PC-9 (cell line): ENCODE measurements around the gene ZNF692. TPM values are rescaled to one million over a fixed set of nuclear protein-coding genes. Genes with fewer than 3 reads are reported as not detected.
A peak's percentile ranks its signal among the peaks of the same experiment; 100 is the strongest.
"Not testable (repeated sequence)": the region's sequence is repeated elsewhere in the genome, so short reads cannot be mapped to it uniquely, and the experiment has no call there.

Experiments
- BruUV-seq: library from RNA; stranded (reverse); fragments of 400-500 nt; replicated peaks from 2 replicates; lab custom pipeline; 2021; lab: Mats Ljungman, UMichigan
- CTCF ChIA-PET: fragments of 300-600 bp; sonication (Branson Sonifier 250); formaldehyde crosslinking; loops from one replicate; lab custom pipeline; 2022; ENCODE audit warnings: antibody characterized with exemption; lab: Charles Lee
- POLR2A ChIA-PET: fragments of 300-600 bp; sonication (Branson Sonifier 250); formaldehyde crosslinking; loops from one replicate; lab custom pipeline; 2022; ENCODE audit warnings: antibody characterized with exemption; ENCODE audit not compliant: unreplicated experiment; lab: Charles Lee
- DNase-seq, 2 experiments: peaks; one replicate each; pipeline versions ENCODE4 v3.0.0 to v3.0.0-alpha.2; 2015 to 2022; ENCODE audit warnings: mixed read lengths in 1 of 2
- H2AFZ ChIP-seq: fragments of 200-600 bp; sonication (generic); 2 replicates; pipeline ENCODE4 v1.8.1; 2017; ENCODE audit warnings: antibody characterized with exemption
- H3F3A ChIP-seq: fragments of 200-600 bp; sonication (generic); 2 replicates; pipeline ENCODE4 v1.8.1; 2017; ENCODE audit warnings: antibody characterized with exemption, mild to moderate bottlenecking, low read depth; ENCODE audit not compliant: insufficient read depth
- H3K27ac ChIP-seq: fragments of 200-600 bp; sonication (generic); 2 replicates; pipeline ENCODE4 v1.6.1; 2016; ENCODE audit warnings: mixed run types
- H3K27me3 ChIP-seq: fragments of 200-600 bp; sonication (generic); 2 replicates; pipeline ENCODE4 v1.6.1; 2016; ENCODE audit warnings: low read depth, mixed run types; ENCODE audit not compliant: insufficient read depth
- H3K36me3 ChIP-seq: fragments of 200-600 bp; sonication (generic); 2 replicates; pipeline ENCODE4 v1.6.1; 2016; ENCODE audit warnings: low read depth, mixed run types
- H3K4me1 ChIP-seq: fragments of 200-600 bp; sonication (generic); replicated peaks from 2 replicates; pipeline ENCODE4 v1.6.1; 2016; ENCODE audit warnings: mixed run types; ENCODE audit not compliant: insufficient read depth
- H3K4me2 ChIP-seq: fragments of 200-600 bp; sonication (generic); 2 replicates; pipeline ENCODE4 v1.6.1; 2017; ENCODE audit warnings: mixed run types
- H3K4me3 ChIP-seq: fragments of 200-600 bp; sonication (generic); 2 replicates; pipeline ENCODE4 v1.6.1; 2016; ENCODE audit warnings: mixed run types
- H3K79me2 ChIP-seq: fragments of 200-600 bp; sonication (generic); 2 replicates; pipeline ENCODE4 v1.6.1; 2017; ENCODE audit warnings: low read depth, mixed run types
- H3K9me2 ChIP-seq: fragments of 200-600 bp; sonication (generic); 2 replicates; pipeline ENCODE4 v1.8.1; 2017; ENCODE audit warnings: mild to moderate bottlenecking; ENCODE audit not compliant: insufficient read depth
- H3K9me3 ChIP-seq: fragments of 200-600 bp; sonication (generic); 2 replicates; pipeline ENCODE4 v1.8.1; 2016; ENCODE audit warnings: low read depth; ENCODE audit not compliant: insufficient read depth
- H4K20me1 ChIP-seq: fragments of 200-600 bp; sonication (generic); 2 replicates; pipeline ENCODE4 v1.8.1; 2017; ENCODE audit not compliant: insufficient read depth
- CTCF ChIP-seq: fragments of 200-600 bp; sonication (generic); conservative IDR thresholded peaks from 2 replicates; pipeline ENCODE4 v1.6.1; 2017; ENCODE audit warnings: mixed run types, antibody characterized with exemption, mild to moderate bottlenecking, moderate library complexity
- EZH2 ChIP-seq: fragments of 200-600 bp; sonication (generic); IDR thresholded peaks from 2 replicates; pipeline ENCODE4 v1.8.0; 2017; ENCODE audit warnings: antibody characterized with exemption, low read depth
- intact Hi-C: fragments of 100-400 bp; cut with micrococcal nuclease; formaldehyde crosslinking; loops from one replicate; pipeline ENCODE4 v1.10.0; 2022; ENCODE audit not compliant: unreplicated experiment
- total RNA-seq: library from RNA; stranded (reverse); gene quantifications from 2 replicates; pipeline ENCODE4 v1.2.3, GENCODE V29; 2021

ZNF692 gene
- total RNA-seq, 1 experiment from 2014 or later, result 46.6 TPM

DNA sequence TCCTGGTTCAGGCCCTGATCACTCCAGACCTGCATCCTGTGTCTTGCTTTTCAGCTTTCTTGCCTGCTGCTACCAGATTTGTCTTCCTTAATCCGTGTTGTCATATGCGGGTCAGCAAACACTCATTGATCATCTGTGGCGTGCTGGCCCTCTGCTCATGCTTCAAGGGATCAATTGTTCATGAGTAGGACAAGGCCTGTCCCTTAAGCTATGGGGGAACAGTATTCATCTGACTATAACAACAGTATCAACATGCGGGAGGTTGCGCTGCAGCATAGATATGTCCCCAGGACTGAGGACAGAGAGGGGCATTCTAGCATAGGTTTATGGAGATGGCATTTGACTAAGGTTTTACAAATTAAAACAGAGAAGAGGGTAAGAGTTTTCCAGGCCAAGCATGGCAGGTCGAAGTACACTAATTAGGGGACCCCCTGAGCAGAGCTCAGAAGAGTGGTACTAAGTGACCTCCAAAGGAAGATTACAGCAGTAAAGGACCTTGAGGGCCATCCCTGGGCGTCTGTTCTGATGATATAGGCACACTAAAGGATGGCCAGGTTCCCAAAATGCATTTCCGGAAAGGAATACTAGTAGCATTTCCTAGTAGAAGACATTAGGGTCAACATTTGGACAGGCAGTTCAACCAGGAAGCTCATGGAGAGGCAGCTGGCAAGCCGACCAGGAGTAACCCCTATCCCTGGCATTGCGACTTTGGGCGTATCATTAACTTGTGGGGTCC is 21.7 kb downstream of the ZNF692 start:
- POLR2A ChIA-PET, result interaction anchor here (0.5 to 1.7 kb wide), 5 partner anchors 9 to 22 kb away, joined by 3 to 53 read pairs (median 14); partner anchors contain the start of genes SH3BP5L and ZNF692
- Histone ChIP-seq H3K27ac (0 out of 2 replicates have a peak overlapping the region, but pooled peaks have one; percentile 23), H3F3A (peaks cover 3% of the 10 kb centered on the region; the same call in 1 of the 2 replicates), H3K9me3 (no peaks in the 10 kb centered on the region), H3K27me3 (no peaks in the 10 kb centered on the region), H4K20me1 (no peaks in the 10 kb centered on the region), H3K4me1 (peaks cover 11% of the 10 kb centered on the region; the same call in 1 of the 2 replicates), H3K9me2 (no peaks in the 10 kb centered on the region), H3K79me2 (peaks cover 20% of the 10 kb centered on the region), H3K36me3 (no peaks in the 10 kb centered on the region), H3K4me2 (peak overlapping the region; percentile 91), H3K4me3 (peak overlapping the region; percentile 83), H2AFZ (peak overlapping the region; percentile 89)
- TF ChIP-seq CTCF, result no peak
- TF ChIP-seq EZH2, result no peak
- BruUV-seq, result TSS peak; percentile 83
- intact Hi-C loops, result no loop called here
- CTCF ChIA-PET, result interaction anchor here (1.0 kb wide), 1 partner anchor 12 kb away, joined by 14 read pairs; the partner anchor contains the start of gene SH3BP5L
- no peak for DNase-seq

GRCh38 chr1:248834343-248834940 is 24.4 kb downstream of the ZNF692 start:
- no peak overlapping the region for H3K4me3 ChIP-seq
- H2AFZ ChIP-seq, result no peak overlapping the region
- H3K9me3 ChIP-seq, result no peaks in the 10 kb centered on the region
- no peak for DNase-seq
- POLR2A ChIA-PET, result no interaction called here
- peaks cover 3% of the 10 kb centered on the region; the same call in 1 of the 2 replicates for H3F3A ChIP-seq
- no peaks in the 10 kb centered on the region for H4K20me1 ChIP-seq
- peaks cover 4% of the 10 kb centered on the region; the same call in 1 of the 2 replicates for H3K4me1 ChIP-seq
- H3K27ac ChIP-seq, result no peak overlapping the region
- no peak for TF ChIP-seq CTCF
- TF ChIP-seq EZH2, result no peak
- no peaks in the 10 kb centered on the region for H3K27me3 ChIP-seq
- CTCF ChIA-PET, result no interaction called here
- H3K36me3 ChIP-seq, result no peaks in the 10 kb centered on the region
- H3K79me2 ChIP-seq, result no peaks in the 10 kb centered on the region
- no peaks in the 10 kb centered on the region for H3K9me2 ChIP-seq
- BruUV-seq, result no TSS peak
- no peak overlapping the region for H3K4me2 ChIP-seq
- intact Hi-C loops, result no loop called here

- H3K36me3 ChIP-seq, result no peaks in the 10 kb centered on the region
- H4K20me1 ChIP-seq, result no peaks in the 10 kb centered on the region
- POLR2A ChIA-PET, result no interaction called here
- H3K79me2 ChIP-seq, result no peaks in the 10 kb centered on the region
- CTCF ChIA-PET, result no interaction called here
- no TSS peak for BruUV-seq
- no peak for DNase-seq
- intact Hi-C loops, result no loop called here
- H3K4me1 ChIP-seq, result peaks cover 26% of the 10 kb centered on the region
- H2AFZ ChIP-seq, result no peak overlapping the region
- peaks cover 10% of the 10 kb centered on the region; the same call in 1 of the 2 replicates for H3F3A ChIP-seq
- no peak for TF ChIP-seq EZH2
- TF ChIP-seq CTCF, result no peak
- H3K9me3 ChIP-seq, result no peaks in the 10 kb centered on the region
- no peak overlapping the region for H3K4me2 ChIP-seq
- H3K9me2 ChIP-seq, result no peaks in the 10 kb centered on the region
- no peaks in the 10 kb centered on the region for H3K27me3 ChIP-seq
- no peak overlapping the region for H3K27ac ChIP-seq
- H3K4me3 ChIP-seq, result no peak overlapping the region
Measured at GRCh38 chr1:248831842-248832241, 27.0 kb downstream of the ZNF692 start.

GRCh38 chr1:248830718-248831017 is 28.2 kb downstream of the ZNF692 start:
- CTCF ChIA-PET, DNase-seq, H3K4me2 ChIP-seq, H3K9me2 ChIP-seq, BruUV-seq, H3K9me3 ChIP-seq, H3K79me2 ChIP-seq, H4K20me1 ChIP-seq, H3K36me3 ChIP-seq, H3K4me3 ChIP-seq, H2AFZ ChIP-seq, POLR2A ChIA-PET, intact Hi-C loops, H3K27me3 ChIP-seq, H3K27ac ChIP-seq: not testable (repeated sequence)
- Histone ChIP-seq H3F3A (peaks cover 16% of the 10 kb centered on the region), H3K4me1 (peaks cover 28% of the 10 kb centered on the region)
